Mononuclear cell (primary cell): ENCODE data around the gene PNPLA4. TPM values are rescaled to one million over a fixed set of nuclear protein-coding genes. Genes with fewer than 3 reads are reported as not detected.

Experiments used
- H3K27me3 ChIP-seq: 2 replicates; pipeline ENCODE4 v1.6.0; 2011; ENCODE audit warnings: low read length, control low read depth; ENCODE audit not compliant: insufficient read depth
- H3K4me1 ChIP-seq: 2 replicates; pipeline ENCODE4 v1.5.1; 2011; ENCODE audit warnings: mild to moderate bottlenecking, low read length, control low read depth; ENCODE audit not compliant: insufficient read depth
- H3K4me3 ChIP-seq: 2 replicates; pipeline ENCODE4 v1.5.1; 2011; ENCODE audit warnings: mild to moderate bottlenecking, low read length, moderate library complexity
- H3K9me3 ChIP-seq: 2 replicates; pipeline ENCODE4 v1.5.1; 2011; ENCODE audit warnings: low read depth, mild to moderate bottlenecking, control low read depth, low read length
- total RNA-seq: library from RNA; depleted of rRNA; stranded (reverse); fragments of >200 nt; gene quantifications from one replicate; pipeline ENCODE4 v1.2.3, GENCODE V29; 2012

The PNPLA4 gene
- total RNA-seq, 1 donor: 2.4 TPM

GRCh38 chrX:7921750-7922149 is 5.5 kb downstream of the PNPLA4 start:
- no peak overlapping the region for H3K4me3 ChIP-seq
- no peaks in the 10 kb centered on the region for H3K27me3 ChIP-seq
- H3K9me3 ChIP-seq: no peaks in the 10 kb centered on the region
- peaks cover 3% of the 10 kb centered on the region for H3K4me1 ChIP-seq

DNA sequence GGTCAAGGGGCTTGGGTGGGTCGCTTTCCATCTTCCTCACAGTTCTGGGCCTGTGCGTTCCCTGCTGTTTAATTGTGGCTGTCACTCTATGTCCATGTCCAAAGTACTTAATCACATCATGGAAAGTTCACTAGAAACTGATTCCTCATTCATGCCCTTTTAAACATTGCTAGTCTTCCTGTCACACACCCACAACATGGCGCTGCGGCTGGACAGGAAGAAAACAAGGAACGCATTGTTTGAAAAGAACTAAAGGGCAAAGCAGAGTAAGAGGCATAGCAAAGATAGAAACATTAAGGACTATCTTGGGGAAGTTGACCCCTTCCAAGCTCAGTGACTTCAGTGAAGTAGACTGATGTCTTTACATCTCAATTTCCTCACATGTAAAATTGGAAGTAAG is 18.4 kb downstream of the PNPLA4 start:
- no peaks in the 10 kb centered on the region for H3K4me1 ChIP-seq
- H3K9me3 ChIP-seq: no peaks in the 10 kb centered on the region
- H3K27me3 ChIP-seq: no peaks in the 10 kb centered on the region
- H3K4me3 ChIP-seq: no peak overlapping the region

GRCh38 chrX:7904562-7904961 is 22.7 kb downstream of the PNPLA4 start:
- H3K4me3 ChIP-seq: no peak overlapping the region

DNA sequence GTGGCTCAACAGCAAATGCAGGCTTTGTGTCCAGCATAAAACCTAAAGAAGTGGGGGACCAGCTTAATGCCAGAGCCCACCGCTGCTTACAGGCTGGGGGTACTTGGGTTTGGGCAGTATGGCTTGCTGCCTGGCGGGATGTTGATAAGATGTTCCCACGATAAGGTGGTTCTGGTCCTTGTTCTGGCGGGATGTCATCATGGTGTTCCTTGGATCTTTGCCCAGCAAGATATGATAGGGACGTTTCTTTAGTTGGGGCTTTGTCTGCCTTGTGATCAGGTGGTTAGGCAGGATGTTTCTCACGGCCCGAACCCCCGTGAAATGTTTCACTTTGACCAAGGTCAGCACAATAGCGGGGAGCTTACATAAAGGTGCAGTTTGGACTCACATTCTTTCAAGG is 35.3 kb downstream of the PNPLA4 start:
- H3K27me3 ChIP-seq: no peaks in the 10 kb centered on the region
- H3K9me3 ChIP-seq: no peaks in the 10 kb centered on the region
- no peak overlapping the region for H3K4me3 ChIP-seq
- no peaks in the 10 kb centered on the region for H3K4me1 ChIP-seq

More at GRCh38 chrX:7904562-7904961, 22.7 kb downstream of the PNPLA4 start:
- H3K9me3 ChIP-seq: no peaks in the 10 kb centered on the region
- no peaks in the 10 kb centered on the region for H3K4me1 ChIP-seq
- H3K27me3 ChIP-seq: no peaks in the 10 kb centered on the region

DNA sequence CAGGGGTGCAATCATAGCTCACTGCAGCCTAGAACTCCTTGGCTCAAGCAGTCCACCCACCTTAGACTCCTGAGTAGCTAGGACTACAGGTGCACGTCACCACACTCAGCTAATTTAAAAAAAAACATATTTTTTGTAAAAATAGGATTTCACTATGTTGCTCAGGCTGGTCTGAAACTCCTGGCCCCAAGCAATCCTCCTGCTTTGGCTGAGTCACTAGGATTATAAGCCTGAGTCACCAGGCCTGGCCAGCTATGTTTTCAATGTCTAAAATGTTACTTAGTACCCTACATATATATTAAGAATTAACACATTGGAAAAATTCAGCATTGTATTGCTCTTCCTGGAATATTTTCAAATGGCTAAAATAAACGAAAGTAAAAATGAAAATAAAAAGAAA is 37.5 kb downstream of the PNPLA4 start:
- H3K4me1 ChIP-seq: no peaks in the 10 kb centered on the region
- H3K9me3 ChIP-seq: no peaks in the 10 kb centered on the region
- no peaks in the 10 kb centered on the region for H3K27me3 ChIP-seq
- no peak overlapping the region for H3K4me3 ChIP-seq

DNA sequence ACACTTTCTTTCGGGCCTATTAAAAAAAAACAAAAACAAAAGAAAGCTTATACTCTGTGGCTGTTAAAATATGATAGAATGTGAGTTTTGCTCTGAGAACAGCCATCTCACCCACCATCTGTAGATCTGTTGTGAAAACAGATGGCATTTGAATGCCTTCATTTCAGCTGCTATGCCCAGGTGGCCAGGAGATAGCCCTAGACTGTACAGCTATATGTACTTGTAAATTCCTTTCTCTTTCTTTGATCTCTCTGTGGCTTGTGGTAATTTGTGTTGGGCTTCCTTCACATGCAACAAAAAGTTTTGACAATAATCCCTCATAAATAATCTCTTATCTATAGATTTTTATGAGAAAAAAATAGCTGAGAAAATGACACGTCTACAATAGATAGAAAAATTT is 38.1 kb downstream of the PNPLA4 start:
- Histone ChIP-seq H3K27me3 (no peaks in the 10 kb centered on the region), H3K4me1 (no peaks in the 10 kb centered on the region), H3K4me3 (no peak overlapping the region), H3K9me3 (no peaks in the 10 kb centered on the region)

DNA sequence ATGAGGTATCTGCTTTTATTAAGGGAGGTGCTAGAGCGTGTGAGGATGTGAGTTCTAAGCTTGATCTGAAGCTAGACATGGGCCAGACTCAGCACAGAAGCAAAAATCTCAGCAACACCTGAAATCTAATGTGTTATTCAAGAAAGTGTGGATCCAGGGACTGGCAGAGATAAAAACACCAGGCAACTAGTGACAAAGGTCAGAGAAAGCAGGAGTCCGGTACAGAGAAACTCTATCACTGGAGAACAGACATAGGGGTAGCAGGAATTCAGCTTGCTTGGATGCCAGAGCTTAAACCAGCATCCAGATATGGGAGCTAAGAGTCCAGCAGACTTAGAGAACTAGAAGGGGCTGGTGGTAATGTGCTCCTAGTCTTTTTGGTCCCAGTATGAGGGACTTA is 50.3 kb downstream of the PNPLA4 start:
- no peaks in the 10 kb centered on the region for H3K9me3 ChIP-seq
- no peak overlapping the region for H3K4me3 ChIP-seq
- H3K27me3 ChIP-seq: no peaks in the 10 kb centered on the region
- H3K4me1 ChIP-seq: no peaks in the 10 kb centered on the region

- H3K4me3 ChIP-seq: no peak overlapping the region
These were observed 55.2 kb downstream of the PNPLA4 start for GRCh38 chrX:7872042-7872441.

DNA sequence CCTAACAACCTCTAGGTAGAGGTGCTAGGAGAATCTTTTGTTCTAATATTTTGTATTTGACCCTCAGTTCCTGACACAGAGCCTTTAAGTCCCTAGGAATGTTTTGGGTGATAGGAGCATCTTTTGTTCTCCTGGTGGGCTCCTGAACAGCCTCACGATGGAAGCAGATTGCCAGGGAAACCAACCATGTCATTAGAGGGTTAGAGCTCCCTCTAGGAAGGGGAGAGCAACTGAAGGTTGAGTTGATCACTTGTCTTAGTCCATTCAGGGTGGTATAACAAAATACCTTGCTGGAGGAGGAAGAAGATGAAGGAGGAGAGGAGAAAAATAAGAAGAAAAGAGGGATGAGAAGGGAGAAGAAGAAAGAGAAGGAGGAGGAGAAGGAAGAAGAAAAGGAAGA is 75.0 kb downstream of the PNPLA4 start:
- Histone ChIP-seq H3K4me1 (no peaks in the 10 kb centered on the region), H3K4me3 (no peak overlapping the region), H3K27me3 (no peaks in the 10 kb centered on the region), H3K9me3 (no peaks in the 10 kb centered on the region)

More at GRCh38 chrX:7872042-7872441, 55.2 kb downstream of the PNPLA4 start:
- no peaks in the 10 kb centered on the region for H3K4me1 ChIP-seq
- H3K9me3 ChIP-seq: no peaks in the 10 kb centered on the region
- H3K27me3 ChIP-seq: no peaks in the 10 kb centered on the region

Other genes with a start within 250 kb of the PNPLA4 start
- not detected for gene VCX, start 84.2 kb downstream of the PNPLA4 start, total RNA-seq
- not detected for gene VCX2, start 243.9 kb upstream of the PNPLA4 start, total RNA-seq